ENCODE data around the gene FGF22.
"Not testable (repeated sequence)": the region's sequence is repeated elsewhere in the genome, so short reads cannot be mapped to it uniquely, and the experiment has no call there.

- TF ChIP-seq EZH2 (IDR thresholded peaks at IDR 0.05); POLR2AphosphoS5 (IDR thresholded peaks at IDR 0.05; ENCODE audit: borderline replicate concordance, low read depth, low read length): not testable (repeated sequence)
These were observed 18.5 kb upstream of the FGF22 start for GRCh38 chr19:621191-621590.

Data from SK-N-MC (cell line).